GM23338 (cell line): Measurements from ENCODE around the gene DOK1. TPM values are rescaled to one million over a fixed set of nuclear protein-coding genes. Genes with fewer than 3 reads are reported as not detected.

Experiments
- ATAC-seq: fragments of 200-7000 bp; cut with Tn5 transposase; 3 replicates; pipeline ENCODE4 v1.9.1; 2020
- DNase-seq: peaks from one replicate; pipeline ENCODE4 v3.0.0-alpha.2; 2015; ENCODE audit warnings: low spot score
- H2AFZ ChIP-seq: fragments of 200-600 bp; sonication (generic); 2 replicates; pipeline ENCODE4 v1.8.0; 2016; ENCODE audit warnings: antibody characterized with exemption, mild to moderate bottlenecking, moderate library complexity
- H3F3A ChIP-seq: fragments of 200-600 bp; sonication (generic); replicated peaks from 2 replicates; pipeline ENCODE4 v1.8.0; 2017; ENCODE audit warnings: antibody characterized with exemption, mixed run types, low read depth
- H3K27ac ChIP-seq: fragments of 200-600 bp; sonication (generic); 2 replicates; pipeline ENCODE4 v1.6.1; 2016; ENCODE audit warnings: low read depth
- H3K27me3 ChIP-seq: fragments of 200-600 bp; sonication (generic); 2 replicates; pipeline ENCODE4 v1.8.0; 2016; ENCODE audit warnings: mild to moderate bottlenecking, mixed run types, moderate library complexity; ENCODE audit not compliant: insufficient read depth
- H3K36me3 ChIP-seq: fragments of 200-600 bp; sonication (generic); 2 replicates; pipeline ENCODE4 v1.8.0; 2016; ENCODE audit warnings: mild to moderate bottlenecking; ENCODE audit not compliant: insufficient read depth
- H3K4me1 ChIP-seq: fragments of 200-600 bp; sonication (generic); 2 replicates; pipeline ENCODE4 v1.8.0; 2016; ENCODE audit warnings: mild to moderate bottlenecking, moderate library complexity; ENCODE audit not compliant: insufficient read depth
- H3K4me2 ChIP-seq: fragments of 200-600 bp; sonication (generic); 2 replicates; pipeline ENCODE4 v1.7.1; 2017; ENCODE audit warnings: mixed run types
- H3K4me3 ChIP-seq: fragments of 200-600 bp; sonication (generic); 2 replicates; pipeline ENCODE4 v1.6.1; 2016; ENCODE audit warnings: mixed run types
- H3K79me2 ChIP-seq: fragments of 200-600 bp; sonication (generic); replicated peaks from 2 replicates; pipeline ENCODE4 v1.8.0; 2017; ENCODE audit warnings: mild to moderate bottlenecking; ENCODE audit not compliant: insufficient read depth
- H3K9me2 ChIP-seq: fragments of 200-600 bp; sonication (generic); 2 replicates; pipeline ENCODE4 v1.8.0; 2017; ENCODE audit not compliant: insufficient read depth
- H4K20me1 ChIP-seq: fragments of 200-600 bp; sonication (generic); replicated peaks from 2 replicates; pipeline ENCODE4 v1.8.0; 2017; ENCODE audit warnings: mild to moderate bottlenecking; ENCODE audit not compliant: insufficient read depth
- H3K27ac Mint-ChIP-seq: 2 replicates; pipeline ENCODE4 v1.8.0; 2020; ENCODE audit warnings: inconsistent platforms, mild to moderate bottlenecking, moderate library complexity, mixed read lengths
- H3K27me3 Mint-ChIP-seq: 3 replicates; pipeline ENCODE4 v1.8.0; 2022; ENCODE audit warnings: low read depth, mild to moderate bottlenecking, moderate library complexity, mixed read lengths, inconsistent platforms; ENCODE audit not compliant: insufficient read depth, poor library complexity
- H3K36me3 Mint-ChIP-seq: 3 replicates; pipeline ENCODE4 v1.8.0; 2021; ENCODE audit warnings: low read depth, mild to moderate bottlenecking, inconsistent platforms, moderate library complexity, mixed read lengths
- H3K4me1 Mint-ChIP-seq: 3 replicates; pipeline ENCODE4 v1.8.0; 2020; ENCODE audit warnings: mild to moderate bottlenecking, inconsistent platforms, mixed read lengths
- H3K4me3 Mint-ChIP-seq: 3 replicates; pipeline ENCODE4 v1.8.0; 2021; ENCODE audit warnings: moderate library complexity, mild to moderate bottlenecking, inconsistent platforms, mixed read lengths
- H3K9me3 Mint-ChIP-seq: 3 replicates; pipeline ENCODE4 v1.8.0; 2020; ENCODE audit warnings: moderate library complexity, mild to moderate bottlenecking, inconsistent platforms, mixed read lengths
- CREB1 ChIP-seq: fragments of 250-450 bp; sonication (Bioruptor Pico); IDR thresholded peaks from 2 replicates; pipeline ENCODE4 v1.5.0; 2020; ENCODE audit warnings: low read depth, mild to moderate bottlenecking, moderate library complexity
- JUNB ChIP-seq: IDR thresholded peaks from one replicate; pipeline ENCODE4 v1.6.1; 2016; ENCODE audit warnings: antibody characterized with exemption; ENCODE audit not compliant: unreplicated experiment
- NANOG ChIP-seq: IDR thresholded peaks from 2 replicates; pipeline ENCODE4 v1.6.1; 2016; ENCODE audit warnings: antibody characterized with exemption, borderline replicate concordance
- polyA plus RNA-seq: library from polyadenylated mRNA; unstranded; fragments of >200 nt; fragmentation: Nextera tagmentation; extraction: Ambion mirVana; gene quantifications from 2 replicates; pipeline ENCODE4 v1.2.1, GENCODE V29; 2016
- total RNA-seq: library from RNA; depleted of rRNA; stranded (reverse); fragments of >200 nt; shearing (Covaris generic); gene quantifications from 2 replicates; pipeline ENCODE4 v1.2.3, GENCODE V29; 2014
- TF ChIP-seq, protein P1 (sequence below): fragments of 250-450 bp; sonication (Bioruptor Pico); IDR thresholded peaks from 2 replicates; pipeline ENCODE4 v1.5.0; 2020; ENCODE audit warnings: mild to moderate bottlenecking, moderate library complexity
- TF ChIP-seq, protein P2 (sequence below): IDR thresholded peaks from 2 replicates; pipeline ENCODE4 v1.6.1; 2016; ENCODE audit warnings: antibody characterized with exemption

DOK1 gene
- total and polyA plus RNA-seq, 2 experiments from 2014 or later, result 3.9 to 15.5 TPM

DNA sequence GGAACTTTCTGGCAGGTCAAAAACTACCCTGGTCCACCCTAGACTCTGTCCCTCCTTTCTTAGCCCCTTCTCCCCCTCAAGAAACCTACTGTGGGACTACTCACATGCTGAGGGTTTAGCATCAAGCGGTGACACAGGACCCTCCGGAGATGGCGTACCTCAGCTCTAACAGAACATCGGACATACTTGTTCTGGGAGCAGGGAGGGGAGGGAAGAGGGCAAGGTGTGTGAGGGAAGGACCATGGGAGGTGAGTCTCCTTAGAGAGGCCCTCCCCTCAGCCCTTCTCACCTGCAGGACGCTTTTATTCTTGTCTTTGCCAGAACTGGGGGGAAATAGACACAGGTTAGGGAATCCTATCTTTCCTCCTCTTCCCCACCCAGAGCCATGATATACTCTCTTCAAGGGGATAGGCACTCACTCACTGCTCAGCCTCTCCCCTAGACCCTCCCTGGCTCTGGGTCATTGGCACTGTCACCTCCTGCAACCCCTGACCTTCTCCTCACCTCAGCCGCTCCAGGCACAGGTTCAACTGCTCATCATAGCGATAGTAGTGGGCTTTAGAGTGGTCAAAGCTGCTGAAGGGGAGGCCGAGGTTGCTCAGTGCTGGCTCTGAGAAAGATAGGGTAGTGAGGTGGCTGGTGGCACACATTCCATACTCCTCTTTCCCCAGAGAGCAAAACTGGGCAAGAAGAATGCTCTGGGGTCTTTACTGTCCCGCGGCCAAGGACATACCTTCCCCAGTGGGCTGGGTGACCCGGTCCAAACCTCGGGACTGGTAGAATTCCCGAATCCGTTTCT is 48.9 kb upstream of the DOK1 start (continued):
- TF ChIP-seq, protein P1, sequence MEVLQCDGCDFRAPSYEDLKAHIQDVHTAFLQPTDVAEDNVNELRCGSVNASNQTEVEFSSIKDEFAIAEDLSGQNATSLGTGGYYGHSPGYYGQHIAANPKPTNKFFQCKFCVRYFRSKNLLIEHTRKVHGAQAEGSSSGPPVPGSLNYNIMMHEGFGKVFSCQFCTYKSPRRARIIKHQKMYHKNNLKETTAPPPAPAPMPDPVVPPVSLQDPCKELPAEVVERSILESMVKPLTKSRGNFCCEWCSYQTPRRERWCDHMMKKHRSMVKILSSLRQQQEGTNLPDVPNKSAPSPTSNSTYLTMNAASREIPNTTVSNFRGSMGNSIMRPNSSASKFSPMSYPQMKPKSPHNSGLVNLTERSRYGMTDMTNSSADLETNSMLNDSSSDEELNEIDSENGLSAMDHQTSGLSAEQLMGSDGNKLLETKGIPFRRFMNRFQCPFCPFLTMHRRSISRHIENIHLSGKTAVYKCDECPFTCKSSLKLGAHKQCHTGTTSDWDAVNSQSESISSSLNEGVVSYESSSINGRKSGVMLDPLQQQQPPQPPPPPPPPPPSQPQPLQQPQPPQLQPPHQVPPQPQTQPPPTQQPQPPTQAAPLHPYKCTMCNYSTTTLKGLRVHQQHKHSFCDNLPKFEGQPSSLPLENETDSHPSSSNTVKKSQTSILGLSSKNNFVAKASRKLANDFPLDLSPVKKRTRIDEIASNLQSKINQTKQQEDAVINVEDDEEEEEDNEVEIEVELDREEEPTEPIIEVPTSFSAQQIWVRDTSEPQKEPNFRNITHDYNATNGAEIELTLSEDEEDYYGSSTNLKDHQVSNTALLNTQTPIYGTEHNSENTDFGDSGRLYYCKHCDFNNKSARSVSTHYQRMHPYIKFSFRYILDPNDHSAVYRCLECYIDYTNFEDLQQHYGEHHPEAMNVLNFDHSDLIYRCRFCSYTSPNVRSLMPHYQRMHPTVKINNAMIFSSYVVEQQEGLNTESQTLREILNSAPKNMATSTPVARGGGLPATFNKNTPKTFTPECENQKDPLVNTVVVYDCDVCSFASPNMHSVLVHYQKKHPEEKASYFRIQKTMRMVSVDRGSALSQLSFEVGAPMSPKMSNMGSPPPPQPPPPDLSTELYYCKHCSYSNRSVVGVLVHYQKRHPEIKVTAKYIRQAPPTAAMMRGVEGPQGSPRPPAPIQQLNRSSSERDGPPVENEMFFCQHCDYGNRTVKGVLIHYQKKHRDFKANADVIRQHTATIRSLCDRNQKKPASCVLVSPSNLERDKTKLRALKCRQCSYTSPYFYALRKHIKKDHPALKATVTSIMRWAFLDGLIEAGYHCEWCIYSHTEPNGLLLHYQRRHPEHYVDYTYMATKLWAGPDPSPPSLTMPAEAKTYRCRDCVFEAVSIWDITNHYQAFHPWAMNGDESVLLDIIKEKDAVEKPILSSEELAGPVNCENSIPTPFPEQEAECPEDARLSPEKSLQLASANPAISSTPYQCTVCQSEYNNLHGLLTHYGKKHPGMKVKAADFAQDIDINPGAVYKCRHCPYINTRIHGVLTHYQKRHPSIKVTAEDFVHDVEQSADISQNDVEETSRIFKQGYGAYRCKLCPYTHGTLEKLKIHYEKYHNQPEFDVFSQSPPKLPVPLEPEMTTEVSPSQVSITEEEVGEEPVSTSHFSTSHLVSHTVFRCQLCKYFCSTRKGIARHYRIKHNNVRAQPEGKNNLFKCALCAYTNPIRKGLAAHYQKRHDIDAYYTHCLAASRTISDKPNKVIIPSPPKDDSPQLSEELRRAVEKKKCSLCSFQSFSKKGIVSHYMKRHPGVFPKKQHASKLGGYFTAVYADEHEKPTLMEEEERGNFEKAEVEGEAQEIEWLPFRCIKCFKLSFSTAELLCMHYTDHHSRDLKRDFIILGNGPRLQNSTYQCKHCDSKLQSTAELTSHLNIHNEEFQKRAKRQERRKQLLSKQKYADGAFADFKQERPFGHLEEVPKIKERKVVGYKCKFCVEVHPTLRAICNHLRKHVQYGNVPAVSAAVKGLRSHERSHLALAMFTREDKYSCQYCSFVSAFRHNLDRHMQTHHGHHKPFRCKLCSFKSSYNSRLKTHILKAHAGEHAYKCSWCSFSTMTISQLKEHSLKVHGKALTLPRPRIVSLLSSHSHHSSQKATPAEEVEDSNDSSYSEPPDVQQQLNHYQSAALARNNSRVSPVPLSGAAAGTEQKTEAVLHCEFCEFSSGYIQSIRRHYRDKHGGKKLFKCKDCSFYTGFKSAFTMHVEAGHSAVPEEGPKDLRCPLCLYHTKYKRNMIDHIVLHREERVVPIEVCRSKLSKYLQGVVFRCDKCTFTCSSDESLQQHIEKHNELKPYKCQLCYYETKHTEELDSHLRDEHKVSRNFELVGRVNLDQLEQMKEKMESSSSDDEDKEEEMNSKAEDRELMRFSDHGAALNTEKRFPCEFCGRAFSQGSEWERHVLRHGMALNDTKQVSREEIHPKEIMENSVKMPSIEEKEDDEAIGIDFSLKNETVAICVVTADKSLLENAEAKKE, result no peak
- TF ChIP-seq NANOG (no peak), JUNB (no peak)

DNA sequence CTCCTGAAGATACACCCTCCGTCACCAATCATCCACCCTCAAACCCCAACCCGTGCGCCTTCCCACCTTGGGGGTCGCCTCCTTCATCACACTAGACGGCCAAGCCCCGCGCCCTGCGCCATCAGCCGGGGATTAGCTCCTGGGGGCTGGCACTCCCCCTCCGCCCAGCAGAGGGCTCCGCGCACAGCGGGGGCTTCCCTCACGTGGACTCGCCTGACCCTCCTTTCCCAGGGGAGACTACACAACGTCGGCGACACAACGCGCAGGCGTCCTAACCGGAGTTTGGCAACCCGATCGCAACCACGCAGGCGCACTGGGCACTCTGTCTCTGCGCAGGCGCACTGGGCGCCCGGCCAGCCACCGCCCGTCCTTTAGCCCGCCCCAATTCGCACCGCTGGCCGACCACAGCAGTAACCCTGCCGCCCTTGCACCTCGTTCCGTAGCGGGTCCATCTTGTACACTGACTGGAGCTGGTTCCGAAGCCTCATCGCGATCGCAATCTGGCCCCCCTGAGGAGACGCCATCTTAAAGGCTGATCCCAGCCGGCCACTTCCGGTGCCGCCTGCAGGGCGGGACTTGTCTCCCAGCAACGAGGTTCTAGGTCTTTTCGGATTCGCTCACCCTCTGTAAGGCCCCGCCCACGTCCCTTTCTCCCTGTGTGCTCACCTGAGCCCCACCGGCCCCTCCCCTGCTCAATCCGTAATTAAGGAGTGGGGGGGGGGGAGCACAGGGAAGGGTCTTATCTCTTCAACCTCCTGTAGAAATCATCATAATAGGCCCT is 47.2 kb upstream of the DOK1 start, which contains the start of gene PCGF1:
PCGF1 (minus strand) TSS at position 551 of the 781 bp plus-strand sequence; CDS start at position 524, 27 bp downstream.
- Histone ChIP-seq H4K20me1 (peaks cover 3% of the 10 kb centered on the region), H3K36me3 (peaks cover 7% of the 10 kb centered on the region; the same call in 1 of the 2 replicates), H3K27ac (peak within 1 kb of the TSS; percentile 91), H3K79me2 (peaks cover 8% of the 10 kb centered on the region), H3F3A (peaks cover 11% of the 10 kb centered on the region), H3K9me2 (no peaks in the 10 kb centered on the region), H2AFZ (peak within 1 kb of the TSS; percentile 94), H3K4me2 (peak within 1 kb of the TSS; percentile 86), H3K27me3 (peaks cover 92% of the 10 kb centered on the region), H3K4me3 (peak within 1 kb of the TSS; percentile 79), H3K4me1 (peaks cover 21% of the 10 kb centered on the region)
- H3K9me3 Mint-ChIP-seq, result peaks cover 8% of the 10 kb centered on the region
- DNase-seq (peak; percentile 100), ATAC-seq (peak; percentile 78)
- peaks cover 28% of the 10 kb centered on the region for H3K36me3 Mint-ChIP-seq
- peaks cover 31% of the 10 kb centered on the region for H3K4me1 Mint-ChIP-seq
- peak within 1 kb of the TSS; percentile 98 for H3K4me3 Mint-ChIP-seq
- peak within 1 kb of the TSS; percentile 99 for H3K27ac Mint-ChIP-seq
- H3K27me3 Mint-ChIP-seq, result peaks cover 96% of the 10 kb centered on the region
- TF ChIP-seq, protein P1, result no peak
- no peak for TF ChIP-seq JUNB
- TF ChIP-seq, protein P2, sequence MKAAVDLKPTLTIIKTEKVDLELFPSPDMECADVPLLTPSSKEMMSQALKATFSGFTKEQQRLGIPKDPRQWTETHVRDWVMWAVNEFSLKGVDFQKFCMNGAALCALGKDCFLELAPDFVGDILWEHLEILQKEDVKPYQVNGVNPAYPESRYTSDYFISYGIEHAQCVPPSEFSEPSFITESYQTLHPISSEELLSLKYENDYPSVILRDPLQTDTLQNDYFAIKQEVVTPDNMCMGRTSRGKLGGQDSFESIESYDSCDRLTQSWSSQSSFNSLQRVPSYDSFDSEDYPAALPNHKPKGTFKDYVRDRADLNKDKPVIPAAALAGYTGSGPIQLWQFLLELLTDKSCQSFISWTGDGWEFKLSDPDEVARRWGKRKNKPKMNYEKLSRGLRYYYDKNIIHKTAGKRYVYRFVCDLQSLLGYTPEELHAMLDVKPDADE, result peak; percentile 49; the same call in 1 of the 2 replicates
- 0 out of 2 replicates have a peak, but pooled peaks have one; percentile 49 for TF ChIP-seq CREB1 (CRISPR knock-in tag)
